Activated CD8-positive, alpha-beta memory T cell treated with anti-CD3 and anti-CD28 coated beads, Interleukin-2, amount 50 U/mL, for 4 hours (primary cell): ENCODE measurements around the gene ZBTB34.

Experiments
- DNase-seq: peaks from one replicate; pipeline ENCODE4 v3.0.0-alpha.2; 2020

The ZBTB34 gene

DNA sequence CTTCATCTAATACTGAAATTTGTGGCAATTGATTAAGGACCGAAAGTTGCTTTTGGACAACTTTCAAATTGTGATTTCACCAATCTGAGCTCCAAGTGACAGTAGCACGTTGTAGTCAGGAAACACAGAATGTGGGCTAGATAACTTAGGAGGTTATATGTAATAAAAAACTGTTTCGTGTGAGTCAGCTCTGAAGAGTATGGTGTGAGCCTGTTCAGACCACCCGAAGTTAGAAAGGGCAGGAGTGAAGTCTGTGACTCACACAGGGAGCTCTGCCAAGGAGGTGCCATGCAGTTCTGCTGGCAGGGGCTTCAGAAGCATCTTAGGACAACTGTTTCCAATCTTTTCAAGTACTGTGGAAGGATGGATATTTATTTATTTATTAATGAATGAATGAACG lies 16.4 kb upstream of the ZBTB34 start:
- DNase-seq, result no peak

DNA sequence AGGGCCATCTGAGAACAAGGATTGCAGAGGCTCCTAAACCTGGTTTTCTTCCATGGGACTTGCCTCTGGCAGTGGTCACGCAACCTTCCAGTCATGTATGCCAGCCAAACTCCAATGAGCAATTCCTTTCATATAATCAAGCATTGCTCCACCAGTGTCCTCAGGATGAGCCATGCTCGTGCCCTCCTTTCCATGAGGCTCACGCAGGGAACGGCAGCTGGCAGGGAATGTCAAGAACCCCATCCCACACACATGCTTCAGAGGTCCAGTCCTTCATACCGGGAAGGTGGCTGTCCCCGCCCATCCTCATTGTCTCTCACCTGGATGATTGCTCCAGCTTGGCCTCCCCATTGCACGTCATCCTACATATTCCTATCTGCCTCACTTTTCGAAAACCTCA lies 13.4 kb upstream of the ZBTB34 start:
- DNase-seq, result no peak

DNA sequence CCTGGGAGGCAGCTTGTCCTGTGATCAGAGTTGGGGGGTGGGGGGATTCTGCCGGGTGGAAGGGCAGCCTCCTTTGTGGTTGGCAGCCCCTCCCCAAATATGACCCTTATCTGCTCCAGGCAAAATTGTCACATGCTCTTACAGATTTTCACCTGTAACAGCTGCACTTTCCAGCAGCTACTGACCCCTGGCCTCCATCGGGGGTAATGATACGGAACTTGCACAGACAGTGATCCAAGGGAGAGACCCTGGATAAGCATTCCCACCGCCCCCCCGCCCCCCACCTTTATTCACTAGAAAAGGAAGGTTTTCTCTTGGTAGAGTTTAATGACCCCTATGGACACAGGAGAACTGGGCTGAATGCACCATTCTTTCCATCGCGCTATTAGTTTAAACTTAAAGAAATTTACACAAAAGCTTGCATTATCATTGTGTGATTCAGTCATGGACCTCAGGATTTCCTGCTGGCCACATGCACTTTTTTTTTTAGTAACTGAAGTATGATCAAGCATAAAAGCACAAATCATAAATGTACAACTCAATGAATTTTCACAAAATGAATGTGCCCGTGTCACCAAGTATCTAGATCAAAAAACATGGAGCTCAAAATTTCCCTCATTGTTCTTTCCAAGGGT lies 10.7 kb upstream of the ZBTB34 start:
- DNase-seq, result no peak

DNA sequence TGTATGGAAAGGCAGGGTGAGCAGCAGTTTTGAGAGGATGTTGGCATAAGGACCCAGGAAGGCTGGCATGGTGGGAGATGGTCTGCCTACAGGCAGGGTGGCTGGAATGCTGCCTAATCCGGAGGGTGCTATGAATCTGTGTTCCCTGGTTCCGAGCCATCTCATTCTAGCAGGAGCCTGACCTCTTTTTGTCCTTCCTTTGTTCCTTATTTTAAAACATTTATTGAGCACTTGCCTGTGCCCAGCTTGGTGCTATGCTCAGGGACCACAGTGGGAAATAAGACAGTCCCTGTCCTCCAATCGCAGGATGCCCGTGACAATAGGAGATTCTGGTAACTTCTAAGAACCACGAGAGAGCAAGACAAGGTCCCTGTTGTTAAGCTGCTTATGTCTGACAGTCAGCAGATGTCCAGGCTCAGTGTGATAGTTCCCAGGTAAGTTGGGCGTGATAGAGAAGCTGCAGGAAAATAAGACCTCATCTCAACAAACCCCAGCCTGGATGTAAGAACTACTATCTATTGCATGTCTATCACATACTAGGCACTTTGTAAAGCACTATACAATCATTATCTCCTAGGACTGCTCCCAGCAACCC lies 9.1 kb upstream of the ZBTB34 start:
- DNase-seq, result no peak

DNA sequence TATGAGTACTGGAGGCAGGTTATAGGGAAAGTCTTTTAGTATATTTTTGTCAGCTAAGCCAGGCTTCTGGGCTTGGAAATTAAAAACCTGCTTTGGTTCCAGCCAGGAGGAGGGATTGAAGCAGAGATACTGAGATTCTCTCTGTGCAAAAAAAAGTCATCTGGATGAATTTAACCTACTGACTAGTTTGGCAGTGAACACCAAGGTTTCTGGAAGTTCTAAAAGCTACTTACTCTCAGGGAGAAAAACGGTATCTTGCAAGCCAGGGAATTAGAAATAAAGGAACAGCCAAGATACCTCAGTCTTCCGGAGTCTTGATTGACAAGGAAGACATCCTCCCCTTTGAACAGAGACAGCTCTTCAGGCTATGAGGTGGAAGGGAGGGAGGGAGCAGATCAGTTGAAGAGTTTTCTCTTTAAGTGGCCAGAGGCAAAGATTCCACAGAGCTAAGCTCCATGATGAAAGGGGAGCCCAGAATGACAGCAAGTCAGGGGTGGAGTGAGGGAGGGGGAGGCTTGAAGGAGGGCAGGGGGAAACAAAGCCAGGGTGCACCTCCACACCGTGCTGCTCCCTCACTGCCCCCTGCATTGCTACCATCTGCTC lies 8.3 kb upstream of the ZBTB34 start:
- no peak for DNase-seq

DNA sequence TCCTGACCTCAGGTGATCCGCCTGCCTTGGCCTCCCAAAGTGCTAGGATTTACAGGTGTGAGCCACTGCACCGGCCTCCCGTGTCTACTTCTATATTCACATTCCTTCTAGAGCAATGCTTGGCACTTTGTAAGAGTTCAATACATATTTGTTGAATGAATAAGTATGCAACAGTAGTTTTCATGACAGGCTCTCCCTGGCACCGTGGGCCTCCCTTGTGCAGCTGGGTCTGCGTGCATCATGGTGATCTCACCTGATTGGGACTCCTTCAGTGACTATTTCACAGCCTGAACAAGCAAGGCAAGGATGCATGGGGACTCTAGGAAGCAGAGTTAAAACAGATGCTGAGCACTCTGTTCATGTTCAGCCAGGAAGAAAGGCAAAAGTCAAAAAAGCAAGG lies 6.8 kb upstream of the ZBTB34 start:
- DNase-seq, result no peak

DNA sequence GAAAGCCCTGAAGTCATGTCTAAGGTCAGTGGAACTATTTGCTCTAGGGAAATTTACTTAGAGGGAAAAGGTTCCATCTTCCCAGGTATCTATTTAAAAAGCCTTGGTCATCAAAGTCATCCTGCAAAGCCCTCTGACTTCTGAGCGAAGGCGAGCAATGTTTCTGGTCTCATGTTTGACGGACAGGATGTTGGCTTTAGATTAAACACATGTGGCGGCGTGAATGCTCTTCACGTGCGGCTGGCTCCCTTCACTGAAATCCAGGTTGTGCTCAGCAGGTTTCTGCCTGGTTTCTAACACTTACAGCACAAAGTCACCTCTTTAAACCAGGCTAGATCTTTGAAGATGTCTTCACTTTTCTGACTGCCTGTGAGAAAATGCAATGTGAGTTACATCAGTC lies 5.7 kb upstream of the ZBTB34 start:
- no peak for DNase-seq

DNA sequence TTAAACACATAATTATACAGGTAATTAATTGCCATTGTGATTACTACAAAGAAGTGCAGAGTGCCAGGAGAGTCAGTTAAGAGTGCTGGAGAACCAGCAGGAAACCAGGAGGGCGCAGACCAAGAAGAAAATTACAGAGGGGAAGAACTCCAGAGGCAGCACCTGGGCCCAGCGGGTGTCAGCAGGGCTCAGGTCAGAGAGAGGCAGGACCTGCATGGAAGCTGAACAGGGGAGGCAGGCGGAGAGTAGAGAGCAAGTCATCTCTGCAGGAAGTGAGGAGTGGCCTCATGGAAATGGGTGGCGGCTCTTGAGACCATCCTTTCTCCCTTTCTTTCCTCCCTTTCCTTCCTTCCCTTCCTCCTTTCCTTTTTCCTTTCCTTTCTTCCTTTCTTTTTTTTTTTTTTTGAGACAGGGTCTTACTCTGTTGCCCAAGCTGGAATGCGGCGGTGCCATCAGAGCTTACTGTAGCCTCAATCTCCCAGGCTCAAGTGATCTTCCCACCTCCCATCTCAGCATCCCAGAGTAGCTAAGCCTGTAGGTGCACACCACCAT lies 4.0 kb upstream of the ZBTB34 start:
- DNase-seq, result no peak

DNA sequence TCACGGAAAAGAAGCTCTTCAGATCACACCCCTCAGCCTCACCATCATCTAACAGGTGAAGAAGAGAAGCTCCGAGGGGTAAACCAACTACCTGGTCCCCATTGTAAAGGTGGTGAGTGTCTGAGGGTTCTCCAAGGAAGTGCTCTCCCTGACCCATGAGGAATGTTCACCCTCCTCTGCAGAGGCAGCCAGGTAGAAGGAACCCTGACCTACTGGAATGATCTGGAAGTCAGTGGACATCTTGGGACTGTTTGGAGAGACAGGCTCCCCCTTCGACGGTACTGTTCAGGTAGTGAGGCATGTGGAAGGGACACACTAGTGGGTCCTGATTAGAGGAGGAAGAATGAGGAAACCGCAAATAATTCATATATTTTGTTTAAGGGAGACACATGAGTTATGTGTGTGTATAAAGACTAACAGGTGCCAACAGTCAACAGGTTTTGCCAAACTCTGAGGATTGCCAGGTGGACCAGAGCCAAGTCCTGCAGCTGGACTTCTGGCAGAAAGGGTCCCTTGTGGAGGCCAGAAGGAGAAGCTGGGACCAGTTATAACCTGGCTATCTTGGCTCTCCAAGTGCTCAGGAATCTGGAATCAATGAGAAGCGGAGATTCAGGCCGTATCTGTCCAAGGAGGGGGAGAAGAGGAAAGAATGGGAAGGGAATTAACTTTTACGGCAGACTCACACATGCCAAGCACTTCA lies 3.0 kb upstream of the ZBTB34 start:
- DNase-seq, result no peak

DNA sequence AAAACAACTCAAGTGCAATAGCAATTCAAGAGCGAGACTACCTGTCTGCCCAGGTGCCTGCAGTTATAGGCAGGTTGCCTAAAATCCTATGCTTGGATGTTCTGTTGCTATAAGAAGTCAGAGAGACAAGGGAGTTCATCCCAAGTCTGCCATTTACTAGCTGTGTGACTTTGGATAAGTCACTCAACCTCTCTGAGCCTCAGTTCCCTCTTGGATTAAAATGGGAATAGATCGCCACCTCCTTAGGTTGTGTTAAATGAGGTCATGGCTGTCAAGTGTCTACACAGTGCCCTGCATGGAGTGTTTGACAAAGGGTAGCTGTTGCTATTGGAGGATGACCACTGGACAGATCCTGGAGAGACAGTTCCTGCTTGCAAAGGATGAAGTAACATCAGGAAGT lies 1.3 kb upstream of the ZBTB34 start:
- DNase-seq, result no peak

DNA sequence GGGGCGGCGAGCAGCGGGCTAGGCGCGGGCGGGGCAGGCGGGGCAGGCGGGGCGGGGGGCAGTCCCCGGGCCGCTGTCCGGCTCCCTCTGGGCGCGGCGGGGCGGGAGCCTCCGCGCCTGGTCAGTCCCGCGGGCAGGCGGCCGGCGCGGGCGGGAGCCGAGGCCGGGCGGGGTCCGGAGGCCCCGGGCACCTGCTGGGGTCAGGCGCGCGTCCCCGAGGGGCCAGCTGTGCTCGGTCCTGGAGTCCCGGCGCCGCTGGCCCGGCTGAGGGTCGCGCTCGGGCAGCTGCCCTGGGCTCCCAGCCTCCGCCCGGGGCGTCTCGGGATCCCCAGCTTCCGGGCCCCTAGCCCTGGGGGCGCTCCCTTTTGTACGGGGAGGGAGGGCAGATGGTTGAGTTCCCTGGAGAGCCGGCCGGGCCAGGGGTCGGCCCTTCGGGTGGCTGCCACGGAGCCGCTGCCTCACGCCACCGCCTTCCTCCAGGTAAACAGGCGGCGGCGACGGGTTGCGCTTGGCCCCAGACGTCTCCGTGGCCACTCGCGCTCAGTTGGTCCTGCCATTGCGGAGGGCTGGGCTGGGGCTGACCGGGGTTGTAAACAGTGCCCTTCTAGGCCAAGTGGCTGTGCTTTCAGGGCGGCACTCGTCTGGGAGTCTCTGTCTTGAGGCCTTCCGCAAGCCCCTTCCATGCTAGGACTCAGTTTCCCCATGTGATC lies 473 bp downstream of the ZBTB34 start:
- peak; percentile 25 for DNase-seq

DNA sequence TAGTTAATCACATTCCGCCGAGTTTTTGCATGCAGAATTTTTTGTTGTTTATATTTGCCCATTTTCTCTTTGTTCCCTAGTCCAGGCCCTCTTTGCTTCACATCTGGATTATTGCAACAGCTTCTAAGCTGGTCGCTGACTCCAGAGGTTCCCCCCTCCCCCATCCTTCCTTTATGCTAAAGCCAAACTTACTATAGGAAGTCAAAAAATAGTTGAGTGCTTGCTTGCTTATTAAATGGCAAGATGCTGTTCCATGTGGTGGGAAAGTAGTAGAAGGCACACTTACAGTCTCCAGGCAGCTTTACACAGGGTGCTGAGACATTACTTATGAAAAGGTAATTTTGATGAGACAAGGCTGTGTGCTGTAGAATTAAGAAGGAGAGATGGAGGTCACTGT lies 1.3 kb downstream of the ZBTB34 start:
- DNase-seq, result no peak

DNA sequence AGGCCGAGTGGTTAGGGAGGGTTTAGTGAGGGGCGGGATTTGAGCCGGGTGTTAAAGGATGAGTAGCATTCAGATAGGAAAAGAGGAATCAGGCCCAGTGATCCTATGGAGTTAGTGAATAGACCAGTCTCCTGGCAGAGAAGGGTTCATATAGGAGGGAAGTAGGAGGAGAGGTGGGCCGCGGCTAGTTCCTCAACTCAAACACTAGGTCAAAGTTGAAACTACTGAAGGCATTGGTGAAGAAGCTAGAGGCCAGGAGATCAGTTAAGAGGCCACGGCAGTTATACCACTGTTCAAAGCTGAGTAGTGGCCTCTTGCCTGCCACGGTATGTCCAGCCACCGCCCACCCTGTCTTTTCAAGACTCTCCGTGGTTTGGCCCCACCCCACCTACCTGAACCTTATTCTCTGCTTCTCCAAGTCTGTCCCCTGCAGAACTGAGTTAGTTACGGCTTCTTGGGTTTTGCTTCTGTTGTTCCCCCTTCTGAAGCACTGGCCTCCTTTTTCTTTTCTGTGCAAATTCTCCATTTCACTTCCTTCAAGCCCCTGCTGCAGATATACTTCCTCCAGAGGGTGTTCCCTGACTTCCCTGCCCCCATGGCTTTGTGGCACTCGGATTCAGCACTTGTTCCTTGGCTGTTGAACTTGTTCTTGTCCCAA lies 1.8 kb downstream of the ZBTB34 start:
- DNase-seq, result no peak

DNA sequence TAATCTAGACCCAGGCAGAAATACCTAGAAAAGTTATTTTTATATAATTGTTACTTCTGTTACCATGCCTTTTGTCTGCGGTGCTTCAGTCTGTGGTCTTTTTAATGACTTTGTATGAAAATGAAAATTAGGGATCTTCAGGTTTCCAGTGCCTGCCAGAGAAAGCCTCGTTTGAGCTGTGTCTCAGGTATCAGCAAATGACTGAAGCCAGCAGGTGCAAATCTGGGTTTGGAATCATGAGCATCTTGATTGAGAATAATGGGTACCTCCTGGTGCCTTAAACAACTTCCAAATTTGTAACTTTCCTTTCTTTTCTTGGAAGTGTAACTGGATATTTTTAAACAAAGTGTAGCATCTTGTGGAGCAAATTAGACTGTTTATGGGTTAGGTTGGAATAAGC lies 4.3 kb downstream of the ZBTB34 start:
- DNase-seq, result no peak

DNA sequence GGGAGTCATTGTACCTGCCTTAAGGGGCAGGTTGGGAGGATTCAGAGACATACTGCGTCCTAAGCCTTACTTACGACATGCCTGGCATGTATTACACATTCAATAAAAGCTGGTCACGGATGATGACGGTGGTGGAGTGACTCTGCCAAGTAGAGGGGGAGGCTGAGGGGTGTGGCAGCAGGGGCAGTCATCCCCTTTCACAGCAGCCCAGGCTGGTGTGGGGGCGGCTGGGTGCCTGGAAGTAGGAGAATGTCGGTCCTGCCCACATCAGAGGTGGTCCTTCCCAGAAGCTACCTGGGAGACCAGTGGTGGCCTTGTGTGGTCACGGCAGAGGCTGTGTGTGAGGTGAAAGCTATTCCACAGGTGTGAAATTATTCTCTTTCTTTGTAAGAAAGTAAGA lies 8.9 kb downstream of the ZBTB34 start:
- DNase-seq, result no peak

DNA sequence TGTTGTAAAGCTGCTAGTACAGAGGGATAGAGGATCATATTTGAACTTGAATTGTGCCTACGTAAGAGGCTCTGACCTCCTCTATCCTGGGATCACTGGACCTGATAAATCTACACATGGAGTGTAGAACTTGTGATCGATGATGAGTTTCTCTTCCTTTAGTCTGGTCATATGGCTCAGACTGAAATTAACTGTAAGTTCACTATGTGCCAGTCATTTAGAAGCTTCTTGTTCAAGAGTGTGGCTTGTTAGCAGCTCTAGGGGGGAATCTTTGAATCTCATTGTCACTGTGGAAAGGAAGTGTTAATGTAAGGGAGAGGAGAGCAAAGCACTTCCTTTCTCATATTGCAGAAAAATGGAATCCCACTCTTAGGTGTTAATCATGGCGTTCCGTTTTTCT lies 12.1 kb downstream of the ZBTB34 start:
- DNase-seq, result no peak

DNA sequence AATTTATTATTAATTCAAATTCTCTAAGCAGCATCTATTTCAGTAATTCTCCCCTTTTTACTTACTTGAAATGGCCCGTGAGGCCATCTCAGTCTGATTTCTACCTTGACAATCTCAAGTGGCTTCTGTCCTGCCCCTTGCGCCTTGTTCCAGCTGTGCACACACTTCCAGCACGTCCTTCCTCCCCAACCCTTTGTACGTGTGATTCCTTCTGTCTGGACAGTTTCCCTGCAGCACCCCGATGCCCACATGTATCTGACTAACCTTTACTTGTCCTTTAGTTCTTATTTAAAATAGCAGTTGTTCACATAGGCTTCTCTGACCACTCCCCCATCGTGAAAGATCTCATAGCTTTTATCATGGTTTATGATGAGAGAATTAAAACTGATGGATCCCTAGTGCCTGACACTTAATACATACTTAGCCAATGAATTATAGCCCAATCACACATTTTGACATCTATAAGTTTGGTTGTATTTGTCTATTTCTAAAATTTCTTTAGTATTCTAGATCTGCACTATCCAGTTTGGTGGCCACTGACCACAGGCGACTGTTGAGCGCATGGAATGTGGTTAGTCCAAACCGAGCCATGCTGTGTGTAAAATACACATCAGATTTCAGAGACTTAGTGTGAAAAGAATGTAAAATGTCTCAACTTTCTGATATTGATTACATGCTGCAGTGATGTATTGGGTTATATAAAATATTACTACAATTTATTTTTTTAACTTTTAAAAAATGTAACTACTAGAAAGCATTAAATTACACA lies 14.3 kb downstream of the ZBTB34 start:
- no peak for DNase-seq

DNA sequence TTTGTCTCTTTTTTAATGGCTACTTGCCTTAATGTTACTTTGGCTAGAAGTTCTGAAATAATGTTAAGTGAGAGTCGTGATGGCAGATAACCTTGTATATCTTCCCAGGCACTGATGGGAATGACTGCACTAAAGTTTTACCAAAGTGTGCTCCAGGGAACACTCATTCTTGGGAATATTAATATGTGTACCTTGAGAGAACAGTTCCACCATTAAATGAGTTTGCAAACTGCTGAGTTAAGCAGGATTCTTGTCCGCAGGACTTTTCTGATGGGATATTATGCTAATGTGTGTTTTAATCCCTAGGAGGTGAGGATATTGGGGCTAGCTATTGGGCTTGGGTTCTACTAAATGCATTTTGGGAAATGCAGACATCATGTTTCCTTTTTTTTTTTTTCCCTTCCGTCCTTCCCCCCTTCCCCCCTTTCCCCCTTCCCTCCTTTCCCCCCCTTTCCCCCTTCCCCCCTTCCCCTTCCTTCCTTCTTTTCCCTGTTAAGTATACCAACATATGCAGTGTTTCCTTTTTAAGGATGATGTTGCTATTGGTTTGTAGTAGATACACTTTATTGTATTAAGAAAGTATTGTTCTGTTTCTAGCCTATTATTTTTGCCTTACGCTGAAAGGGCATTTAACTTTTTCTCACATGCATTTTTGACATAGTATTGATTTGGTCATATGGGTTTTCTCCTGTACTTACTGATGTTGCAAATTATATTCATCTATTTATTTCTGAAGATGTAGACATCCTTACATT lies 15.5 kb downstream of the ZBTB34 start:
- no peak for DNase-seq

DNA sequence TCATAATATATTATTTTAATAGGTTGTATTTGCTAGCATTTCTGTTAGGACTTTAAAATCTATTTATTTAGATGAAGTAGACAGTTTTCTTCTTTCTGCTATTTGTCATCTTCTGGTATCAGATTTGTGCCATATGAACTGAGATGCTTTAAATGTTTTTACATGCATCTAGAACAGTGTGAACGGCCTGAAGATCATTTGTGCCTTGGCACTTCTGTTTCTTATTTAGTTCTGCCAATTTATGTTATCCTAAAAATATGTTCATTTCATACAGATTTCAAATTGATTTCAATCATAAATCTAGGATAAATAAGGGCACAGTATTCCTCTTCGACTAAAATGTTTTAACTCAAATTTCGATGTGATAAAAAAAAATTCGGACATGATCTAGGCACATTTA lies 16.1 kb downstream of the ZBTB34 start:
- no peak for DNase-seq

DNA sequence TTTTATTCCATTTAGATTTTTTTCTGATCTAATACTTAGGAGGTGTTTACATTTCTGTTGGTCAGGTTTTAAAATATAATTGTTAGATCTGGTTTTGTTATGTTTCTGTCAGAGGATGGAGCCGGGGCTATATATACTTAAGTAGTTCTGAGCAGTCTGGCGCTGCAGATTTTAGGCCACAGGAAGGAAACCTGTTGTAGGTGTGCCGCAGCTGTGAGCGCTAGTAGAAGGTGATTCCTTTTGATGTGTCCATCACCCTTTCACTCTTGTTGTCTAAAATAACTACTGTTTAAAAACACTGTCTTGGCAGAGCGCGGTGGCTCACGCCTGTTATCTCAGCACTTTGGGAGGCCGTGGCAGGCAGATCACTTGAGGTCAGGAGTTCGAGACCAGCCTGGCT lies 17.0 kb downstream of the ZBTB34 start:
- DNase-seq, result no peak

DNA sequence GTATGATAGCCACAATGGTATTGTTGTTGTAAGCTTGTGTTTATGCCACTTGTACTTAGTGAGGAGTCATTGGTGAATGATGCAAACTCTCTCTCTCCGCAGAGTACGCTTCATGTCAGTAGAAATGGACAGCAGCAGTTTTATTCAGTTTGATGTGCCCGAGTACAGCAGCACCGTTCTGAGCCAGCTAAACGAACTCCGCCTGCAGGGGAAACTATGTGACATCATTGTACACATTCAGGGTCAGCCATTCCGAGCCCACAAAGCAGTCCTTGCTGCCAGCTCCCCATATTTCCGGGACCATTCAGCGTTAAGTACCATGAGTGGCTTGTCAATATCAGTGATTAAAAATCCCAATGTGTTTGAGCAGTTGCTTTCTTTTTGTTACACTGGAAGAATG lies 18.8 kb downstream of the ZBTB34 start:
- no peak for DNase-seq
